Activated T-cell treated with anti-CD3 and anti-CD28 coated beads for 1 hour (primary cell): ENCODE results near the gene GOLT1A.
"Not testable (repeated sequence)": the region's sequence is repeated elsewhere in the genome, so short reads cannot be mapped to it uniquely, and the experiment has no call there.

ENCODE experiments used
- DNase-seq: peaks from one replicate; pipeline ENCODE4 v3.0.0-alpha.2; 2020; ENCODE audit warnings: low read depth

The GOLT1A gene

GRCh38 chr1:204248954-204249353, 35.2 kb upstream of the GOLT1A start:
- no peak for DNase-seq

- DNase-seq = no peak
Observed at GRCh38 chr1:204246876-204247275, 33.1 kb upstream of the GOLT1A start.

GRCh38 chr1:204242920-204243319, 29.1 kb upstream of the GOLT1A start:
- no peak for DNase-seq

- DNase-seq = no peak
Observed at GRCh38 chr1:204241914-204242313, 28.1 kb upstream of the GOLT1A start.

- DNase-seq = no peak
Observed at GRCh38 chr1:204241050-204241449, 27.3 kb upstream of the GOLT1A start.

GRCh38 chr1:204240233-204240632, 26.4 kb upstream of the GOLT1A start:
- no peak for DNase-seq

GRCh38 chr1:204239401-204239800, 25.6 kb upstream of the GOLT1A start:
- DNase-seq = not testable (repeated sequence)

- DNase-seq = not testable (repeated sequence)
Observed at GRCh38 chr1:204238520-204238919, 24.7 kb upstream of the GOLT1A start.

- DNase-seq = not testable (repeated sequence)
Observed at GRCh38 chr1:204237515-204237914, 23.7 kb upstream of the GOLT1A start.

GRCh38 chr1:204232526-204232925, 18.7 kb upstream of the GOLT1A start:
- DNase-seq = no peak

GRCh38 chr1:204230211-204230610, 16.4 kb upstream of the GOLT1A start:
- DNase-seq = no peak

- DNase-seq = no peak
Observed at GRCh38 chr1:204228896-204229295, 15.1 kb upstream of the GOLT1A start.

- no peak for DNase-seq
Observed at GRCh38 chr1:204227996-204228785, 14.4 kb upstream of the GOLT1A start.

- no peak for DNase-seq
Observed at GRCh38 chr1:204227351-204227750, 13.6 kb upstream of the GOLT1A start.

- no peak for DNase-seq
Observed at GRCh38 chr1:204225841-204226735, 12.3 kb upstream of the GOLT1A start.

GRCh38 chr1:204224655-204225054, 10.9 kb upstream of the GOLT1A start:
- no peak for DNase-seq

GRCh38 chr1:204223129-204223860, 9.5 kb upstream of the GOLT1A start:
- no peak for DNase-seq

GRCh38 chr1:204222764-204223055, 8.9 kb upstream of the GOLT1A start:
- no peak for DNase-seq

- DNase-seq = no peak
Observed at GRCh38 chr1:204222006-204222763, 8.4 kb upstream of the GOLT1A start.

- no peak for DNase-seq
Observed at GRCh38 chr1:204221271-204221670, 7.5 kb upstream of the GOLT1A start.

GRCh38 chr1:204219971-204220616, 6.3 kb upstream of the GOLT1A start:
- no peak for DNase-seq
